Hypothalamus (tissue), 51 donors: ENCODE data around the gene MARCHF10.
"Not testable (repeated sequence)": the region's sequence is repeated elsewhere in the genome, so short reads cannot be mapped to it uniquely, and the experiment has no call there.

ENCODE experiments used
- DNase-seq, 51 donors: peaks; one replicate each; lab custom pipeline; 2025; lab: John Stamatoyannopoulos, UW

Gene MARCHF10

GRCh38 chr17:62807812-62808575, at the start of gene MARCHF10:
TSS of gene MARCHF10 (minus strand) at chr17:62808314. CDS start at chr17:62801735, 6,579 bp downstream.
- peak in 24 of 51 donors; percentile 2 to 47 (median 29) for DNase-seq

- DNase-seq = no peak
Measured at GRCh38 chr17:62857526-62857925, 49.4 kb upstream of the MARCHF10 start.

GRCh38 chr17:62856594-62856993, 48.5 kb upstream of the MARCHF10 start:
- peak in 1 of 51 donors; percentile 40 for DNase-seq

GRCh38 chr17:62855156-62855555, 47.0 kb upstream of the MARCHF10 start:
- DNase-seq = no peak

- DNase-seq = no peak
Measured at GRCh38 chr17:62854098-62854680, 46.1 kb upstream of the MARCHF10 start.

GRCh38 chr17:62852195-62852594, 44.1 kb upstream of the MARCHF10 start:
- DNase-seq = no peak

- not testable (repeated sequence) for DNase-seq
Measured at GRCh38 chr17:62849591-62850415, 41.7 kb upstream of the MARCHF10 start.

- no peak for DNase-seq
Measured at GRCh38 chr17:62848334-62848733, 40.2 kb upstream of the MARCHF10 start.

GRCh38 chr17:62847426-62847825, 39.3 kb upstream of the MARCHF10 start:
- DNase-seq = no peak

GRCh38 chr17:62840871-62841270, 32.8 kb upstream of the MARCHF10 start:
- DNase-seq = no peak

- not testable (repeated sequence) for DNase-seq
Measured at GRCh38 chr17:62833816-62834215, 25.7 kb upstream of the MARCHF10 start.

GRCh38 chr17:62832405-62832804, 24.3 kb upstream of the MARCHF10 start:
- no peak for DNase-seq

GRCh38 chr17:62831066-62831465, 23.0 kb upstream of the MARCHF10 start:
- DNase-seq = not testable (repeated sequence)

- DNase-seq = peak in 1 of 51 donors; percentile 3
Measured at GRCh38 chr17:62827746-62828485, 19.8 kb upstream of the MARCHF10 start.

- DNase-seq = no peak
Measured at GRCh38 chr17:62826956-62827355, 18.8 kb upstream of the MARCHF10 start.

GRCh38 chr17:62825182-62825581, 17.1 kb upstream of the MARCHF10 start:
- DNase-seq = no peak

GRCh38 chr17:62824290-62825131, 16.4 kb upstream of the MARCHF10 start:
- DNase-seq = no peak

- no peak for DNase-seq
Measured at GRCh38 chr17:62823111-62823893, 15.2 kb upstream of the MARCHF10 start.
